GM12878 (cell line): ENCODE measurements around the gene ARL5C. TPM values are rescaled to one million over a fixed set of nuclear protein-coding genes. Genes with fewer than 3 reads are reported as not detected.

Source experiments
- BMI1 ChIP-seq: fragments of 450-650 bp; IDR thresholded peaks from 2 replicates; pipeline ENCODE4 v1.6.1; 2016; ENCODE audit warnings: mild to moderate bottlenecking, moderate library complexity, borderline replicate concordance
- BRCA1 ChIP-seq: IDR thresholded peaks from 2 replicates; pipeline ENCODE4 v1.6.1; 2011; ENCODE audit warnings: low read depth, low read length, improper control_type of control experiment
- CHD2 ChIP-seq: IDR thresholded peaks from 2 replicates; pipeline ENCODE4 v1.6.1; 2011; ENCODE audit warnings: low read depth, low read length, improper control_type of control experiment, borderline replicate concordance
- CREM ChIP-seq: IDR thresholded peaks from 2 replicates; pipeline ENCODE4 v1.6.1; 2014; ENCODE audit warnings: antibody characterized with exemption, low read depth
- ESRRA ChIP-seq: IDR thresholded peaks from 2 replicates; pipeline ENCODE4 v1.6.1; 2012; ENCODE audit warnings: mild to moderate bottlenecking, low read length, improper control_type of control experiment
- IRF4 ChIP-seq: IDR thresholded peaks from 2 replicates; pipeline ENCODE4 v1.6.1; 2011; ENCODE audit warnings: low read depth, low read length
- MTA3 ChIP-seq: IDR thresholded peaks from 2 replicates; pipeline ENCODE4 v1.6.1; 2012; ENCODE audit warnings: low read length, inconsistent platforms, borderline replicate concordance
- MYC ChIP-seq: IDR thresholded peaks from 2 replicates; pipeline ENCODE4 v1.6.1; 2011; ENCODE audit warnings: mild to moderate bottlenecking, low read length, moderate library complexity, inconsistent platforms; ENCODE audit not compliant: insufficient read depth, insufficient replicate concordance, insufficient read length, severe bottlenecking
- NR2F1 ChIP-seq: fragments of 450-650 bp; conservative IDR thresholded peaks from 2 replicates; pipeline ENCODE4 v1.6.1; 2017; ENCODE audit warnings: mild to moderate bottlenecking
- RELA ChIP-seq: fragments of 450-650 bp; IDR thresholded peaks from 2 replicates; pipeline ENCODE4 v1.8.0; 2014; ENCODE audit warnings: borderline replicate concordance; ENCODE audit not compliant: partially characterized antibody
- SIX5 ChIP-seq: IDR thresholded peaks from 2 replicates; pipeline ENCODE4 v1.6.1; 2011; ENCODE audit warnings: mild to moderate bottlenecking, low read depth, low read length, moderate library complexity; ENCODE audit not compliant: severe bottlenecking
- SMARCA5 ChIP-seq: fragments of 450-650 bp; IDR thresholded peaks from 2 replicates; pipeline ENCODE4 v1.6.1; 2017; ENCODE audit warnings: mild to moderate bottlenecking
- SMC3 ChIP-seq: IDR thresholded peaks from 2 replicates; pipeline ENCODE4 v1.6.1; 2011; ENCODE audit warnings: low read length, improper control_type of control experiment, borderline replicate concordance
- SPI1 ChIP-seq: IDR thresholded peaks from 2 replicates; pipeline ENCODE4 v1.6.1; 2011; ENCODE audit warnings: low read depth, mild to moderate bottlenecking, low read length, moderate library complexity, borderline replicate concordance; ENCODE audit not compliant: insufficient read depth
- STAT3 ChIP-seq: IDR thresholded peaks from 2 replicates; pipeline ENCODE4 v1.6.1; 2011; ENCODE audit warnings: low read depth, low read length, improper control_type of control experiment
- SUPT20H ChIP-seq: IDR thresholded peaks from 2 replicates; pipeline ENCODE4 v1.6.1; 2011; ENCODE audit warnings: low read depth, mild to moderate bottlenecking, low read length, moderate library complexity, borderline replicate concordance; ENCODE audit not compliant: control insufficient read depth
- ZNF592 ChIP-seq: fragments of 450-650 bp; IDR thresholded peaks from 2 replicates; pipeline ENCODE4 v1.6.1; 2017; ENCODE audit warnings: mild to moderate bottlenecking, moderate library complexity
- ZNF687 ChIP-seq: fragments of 450-650 bp; IDR thresholded peaks from 2 replicates; pipeline ENCODE4 v1.6.1; 2017; ENCODE audit warnings: mild to moderate bottlenecking, moderate library complexity
- polyA plus RNA-seq, 11 experiments: library from polyadenylated mRNA; depleted of rRNA in 4 of 11; unstranded in 6 of 11; stranded (reverse) in 5 of 11; fragments of >200 nt; fragmentation: Nextera tagmentation in 4 of 11; fragmentation: Illumina TruSeq in 1 of 11; extraction: Ambion mirVana in 4 of 11; extraction: Trizol in 1 of 11; gene quantifications; 1 replicate in 1 of 11; 2 replicates in 10 of 11; pipeline versions ENCODE4 v1.2.1 to v1.2.3, GENCODE V29; 2011 to 2016; ENCODE audit warnings: inconsistent platforms in 2 of 11, missing spikeins in 2 of 11, low read depth in 1 of 11
- total RNA-seq, 4 experiments: library from RNA; depleted of rRNA in 3 of 4; stranded (reverse); fragments of >200 nt in 3 of 4; fragmentation: Illumina TruSeq in 1 of 4; extraction: Trizol in 1 of 4; gene quantifications; 2 replicates each; pipeline versions ENCODE4 v1.2.1 to v1.2.3, GENCODE V29; 2013 to 2021
- TF ChIP-seq, protein P1 (sequence below): IDR thresholded peaks from 2 replicates; pipeline ENCODE4 v1.6.1; 2012; ENCODE audit warnings: low read length, inconsistent platforms

The ARL5C gene
- total and polyA plus RNA-seq, 10 of the 15 experiments (the other 5 are each of a cell fraction or from before 2014, with no cell fraction given): not detected

- no peak for TF ChIP-seq ZNF687
- no peak for TF ChIP-seq ESRRA
- no peak for TF ChIP-seq SMARCA5
- no peak for TF ChIP-seq SMC3
- TF ChIP-seq ZNF592: no peak
- TF ChIP-seq, protein P1, sequence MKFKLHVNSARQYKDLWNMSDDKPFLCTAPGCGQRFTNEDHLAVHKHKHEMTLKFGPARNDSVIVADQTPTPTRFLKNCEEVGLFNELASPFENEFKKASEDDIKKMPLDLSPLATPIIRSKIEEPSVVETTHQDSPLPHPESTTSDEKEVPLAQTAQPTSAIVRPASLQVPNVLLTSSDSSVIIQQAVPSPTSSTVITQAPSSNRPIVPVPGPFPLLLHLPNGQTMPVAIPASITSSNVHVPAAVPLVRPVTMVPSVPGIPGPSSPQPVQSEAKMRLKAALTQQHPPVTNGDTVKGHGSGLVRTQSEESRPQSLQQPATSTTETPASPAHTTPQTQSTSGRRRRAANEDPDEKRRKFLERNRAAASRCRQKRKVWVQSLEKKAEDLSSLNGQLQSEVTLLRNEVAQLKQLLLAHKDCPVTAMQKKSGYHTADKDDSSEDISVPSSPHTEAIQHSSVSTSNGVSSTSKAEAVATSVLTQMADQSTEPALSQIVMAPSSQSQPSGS: peak; percentile 49; the same call in 1 of the 2 replicates
- TF ChIP-seq NR2F1: no peak
- TF ChIP-seq SUPT20H: no peak
- peak; percentile 98 for TF ChIP-seq SPI1
- no peak for TF ChIP-seq BRCA1
- TF ChIP-seq CHD2: 0 out of 2 replicates have a peak, but pooled peaks have one; percentile 39
- peak; percentile 46; the same call in 1 of the 2 replicates for TF ChIP-seq BMI1
- peak; percentile 28; the same call in 1 of the 2 replicates for TF ChIP-seq CREM
- no peak for TF ChIP-seq MTA3
- no peak for TF ChIP-seq MYC
- TF ChIP-seq IRF4: peak; percentile 96
- TF ChIP-seq SIX5: no peak
- TF ChIP-seq STAT3: no peak
- TF ChIP-seq RELA: no peak
These were observed 47.1 kb downstream of the ARL5C start (continued) for GRCh38 chr17:39118674-39119419.
